GM12892 (cell line): ENCODE measurements around the gene GRM7.

Experiments
- DNase-seq: peaks from one replicate; pipeline ENCODE4 v3.0.0; 2011; ENCODE audit not compliant: insufficient read length
- FAIRE-seq: peaks from 2 replicates; lab custom pipeline; 2011; peaks lifted over from hg19 to GRCh38; lab: Jason Lieb, UNC
- POLR2A ChIP-seq: IDR thresholded peaks from 2 replicates; pipeline ENCODE4 v1.6.1; 2011; ENCODE audit warnings: low read depth, low read length, control low read depth
- POLR2AphosphoS5 ChIP-seq: IDR thresholded peaks from 2 replicates; pipeline ENCODE4 v1.6.1; 2011; ENCODE audit warnings: low read depth, low read length, control low read depth
- TAF1 ChIP-seq: IDR thresholded peaks from 2 replicates; pipeline ENCODE4 v1.6.1; 2011; ENCODE audit warnings: low read depth, mild to moderate bottlenecking, control low read depth, low read length, borderline replicate concordance

Gene GRM7

GRCh38 chr3:7397097-7397496, 536.2 kb downstream of the GRM7 start:
- TF ChIP-seq POLR2AphosphoS5 (no peak), TAF1 (no peak), POLR2A (no peak)
- DNase-seq (no peak), FAIRE-seq (no peak)

DNA sequence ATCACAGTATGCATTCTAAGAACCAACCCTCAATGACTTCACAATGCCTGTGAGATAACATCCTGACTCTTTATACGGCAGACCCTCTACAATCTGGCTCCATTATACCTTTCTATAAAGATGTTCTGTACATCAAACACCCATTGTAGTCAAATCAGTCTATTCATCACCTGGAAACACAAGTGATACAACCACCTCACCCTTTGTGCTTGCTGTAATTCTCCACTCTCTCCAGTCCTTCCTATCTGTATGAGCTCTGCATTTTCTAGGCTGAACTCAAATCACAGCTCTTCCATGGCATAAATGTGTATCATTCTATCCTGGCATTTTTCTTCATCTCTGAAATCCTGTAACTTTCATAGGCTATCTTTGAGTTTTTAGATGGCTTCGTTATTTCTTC, 539.4 kb downstream of the GRM7 start:
- DNase-seq, result no peak
- FAIRE-seq, result no peak
- TF ChIP-seq POLR2A (no peak), POLR2AphosphoS5 (no peak), TAF1 (no peak)

GRCh38 chr3:7401418-7401817, 540.5 kb downstream of the GRM7 start:
- no peak for DNase-seq
- TF ChIP-seq TAF1, result no peak
- no peak for TF ChIP-seq POLR2A
- TF ChIP-seq POLR2AphosphoS5, result no peak
- FAIRE-seq, result no peak

DNA sequence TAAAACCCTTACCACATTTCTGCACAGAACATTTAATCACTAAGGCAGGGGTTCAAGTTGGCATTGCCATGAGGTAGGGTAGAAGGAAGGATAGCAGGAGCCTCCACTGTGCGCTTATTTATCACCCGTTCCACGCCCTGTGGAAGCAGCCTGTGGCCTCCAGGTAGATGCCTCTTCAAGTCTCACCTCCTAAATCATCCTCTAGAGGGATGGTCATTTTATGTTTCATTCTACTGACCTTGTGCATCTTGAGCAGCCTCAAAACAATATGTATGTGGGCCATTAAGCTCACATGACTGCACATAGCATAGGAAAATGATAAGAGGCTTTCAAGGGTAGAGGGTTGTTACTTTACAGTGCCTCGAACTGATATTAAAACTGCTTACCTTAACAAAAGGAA, 546.2 kb downstream of the GRM7 start:
- FAIRE-seq, result no peak
- TF ChIP-seq POLR2A (no peak), POLR2AphosphoS5 (no peak), TAF1 (no peak)
- no peak for DNase-seq

DNA sequence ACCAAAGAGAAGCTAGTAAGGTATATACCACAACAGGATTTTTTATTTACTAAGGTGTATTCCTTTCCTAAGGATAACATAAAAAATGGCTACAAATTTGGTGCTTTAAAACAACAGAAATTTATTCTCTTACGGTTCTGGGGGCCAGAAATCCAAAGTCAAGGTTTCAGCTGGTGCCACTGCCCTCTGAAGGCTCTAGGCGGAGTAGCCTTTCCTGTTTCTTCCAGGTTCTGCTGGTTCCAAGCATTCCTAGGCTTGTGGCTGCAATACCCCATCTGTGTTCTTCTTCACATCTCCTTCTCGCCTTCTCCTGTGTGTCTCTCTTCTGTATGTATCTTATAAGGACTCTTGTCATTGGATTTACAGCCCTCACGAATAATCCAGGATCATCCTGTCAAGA, 549.9 kb downstream of the GRM7 start:
- DNase-seq, result no peak
- FAIRE-seq, result no peak
- TF ChIP-seq TAF1 (no peak), POLR2A (no peak), POLR2AphosphoS5 (no peak)

GRCh38 chr3:7421065-7421464, 560.1 kb downstream of the GRM7 start:
- DNase-seq (no peak), FAIRE-seq (no peak)
- TF ChIP-seq POLR2A (no peak), POLR2AphosphoS5 (no peak), TAF1 (no peak)

- FAIRE-seq (no peak), DNase-seq (no peak)
- TF ChIP-seq POLR2A, result no peak
- TF ChIP-seq TAF1, result no peak
- no peak for TF ChIP-seq POLR2AphosphoS5
Measured at GRCh38 chr3:7423036-7423435, 562.1 kb downstream of the GRM7 start.

- FAIRE-seq, result no peak
- TF ChIP-seq TAF1 (no peak), POLR2AphosphoS5 (no peak), POLR2A (no peak)
- DNase-seq, result no peak
Measured at GRCh38 chr3:7423995-7424394, 563.1 kb downstream of the GRM7 start.

DNA sequence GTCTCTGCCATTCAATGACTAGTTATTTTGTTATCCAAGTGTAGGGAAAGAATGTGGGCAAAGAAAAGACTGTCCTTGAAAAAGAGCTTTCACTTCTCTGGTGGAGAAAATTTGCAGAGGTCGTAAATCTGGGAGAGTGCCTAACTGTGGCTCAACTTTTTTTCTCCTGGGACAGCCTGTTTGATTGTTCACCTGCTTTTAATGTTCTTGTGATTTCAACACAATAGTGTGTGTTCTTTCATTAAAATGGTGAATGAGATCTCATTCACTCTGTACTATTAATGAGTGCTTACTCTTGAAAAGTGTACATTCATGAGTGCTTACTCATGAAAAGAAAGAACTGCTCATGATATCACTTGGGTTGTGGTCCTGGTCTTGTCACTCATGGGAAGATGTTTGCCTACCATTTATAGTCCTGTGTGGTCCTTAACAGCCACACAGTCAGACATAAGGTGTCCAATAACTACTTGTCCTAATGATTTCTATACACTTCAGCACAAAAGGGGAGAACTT, 567.3 kb downstream of the GRM7 start:
- no peak for FAIRE-seq
- TF ChIP-seq POLR2AphosphoS5 (no peak), POLR2A (no peak), TAF1 (no peak)
- DNase-seq, result no peak

- TF ChIP-seq POLR2AphosphoS5 (no peak), TAF1 (no peak), POLR2A (no peak)
- DNase-seq (no peak), FAIRE-seq (no peak)
Measured at GRCh38 chr3:7432610-7433009, 571.7 kb downstream of the GRM7 start.

DNA sequence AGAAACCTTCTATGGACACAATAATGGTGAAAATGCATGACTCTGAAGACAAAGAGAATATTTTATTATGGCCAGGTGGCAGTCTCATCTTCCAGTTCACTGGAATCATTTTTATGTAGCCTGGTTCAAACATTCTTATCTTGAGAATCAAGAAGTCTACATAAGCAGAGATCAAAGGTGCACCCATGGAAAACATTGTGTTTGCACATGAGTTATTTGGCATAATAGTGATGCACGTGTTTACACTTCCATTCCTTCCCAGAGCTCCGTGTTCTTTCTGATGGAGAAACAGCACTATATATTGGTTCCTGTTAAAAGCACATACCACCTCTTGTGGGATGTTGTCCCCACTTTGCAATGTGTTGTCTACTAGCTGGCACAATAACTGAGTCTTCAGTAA, 572.2 kb downstream of the GRM7 start:
- no peak for TF ChIP-seq TAF1
- no peak for TF ChIP-seq POLR2A
- no peak for TF ChIP-seq POLR2AphosphoS5
- FAIRE-seq, result no peak
- DNase-seq, result no peak

DNA sequence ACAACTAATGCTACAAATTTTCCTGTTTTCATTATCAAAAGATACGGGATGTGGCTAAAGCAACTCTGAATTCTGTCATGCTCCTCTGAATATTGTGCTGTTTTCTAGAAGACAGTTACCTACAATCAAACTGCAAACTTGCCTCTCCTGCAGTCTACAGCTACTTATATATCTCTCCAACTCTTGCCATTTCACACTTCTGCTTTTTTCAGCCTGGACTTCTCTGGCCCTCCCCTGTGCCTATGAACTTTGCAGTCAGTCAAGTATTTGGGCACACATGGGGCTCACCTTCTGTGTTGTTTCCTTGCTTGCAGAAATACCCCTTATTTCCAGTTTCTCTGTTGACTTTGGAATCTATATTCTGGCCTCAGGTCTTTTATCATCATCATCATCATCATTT, 575.6 kb downstream of the GRM7 start:
- FAIRE-seq (no peak), DNase-seq (no peak)
- TF ChIP-seq POLR2AphosphoS5, result no peak

- DNase-seq, result no peak
- TF ChIP-seq POLR2AphosphoS5 (no peak), POLR2A (no peak), TAF1 (no peak)
- no peak for FAIRE-seq
Measured at GRCh38 chr3:7437231-7437630, 576.3 kb downstream of the GRM7 start.
